A549 (cell line): ENCODE measurements around the gene RBM26. TPM values are rescaled to one million over a fixed set of nuclear protein-coding genes. Genes with fewer than 3 reads are reported as not detected.

Experiments used
- ATAC-seq, 2 experiments: fragments of 200-7000 bp in 1 of 2; fragments of >200 bp in 1 of 2; cut with Nextera tagmentation in 1 of 2; cut with Tn5 transposase in 1 of 2; 3 replicates each; pipeline versions ENCODE4 v1.8.0 to v1.9.1; 2018 to 2020; ENCODE audit warnings: mild to moderate bottlenecking in 1 of 2, moderate library complexity in 1 of 2
- CTCF ChIA-PET: fragments of 300-600 bp; sonication (Branson Sonifier 250); formaldehyde crosslinking; extraction: SDS; loops from one replicate; lab custom pipeline; 2021; ENCODE audit warnings: antibody characterized with exemption, inconsistent platforms; lab: Yijun Ruan, JAX
- POLR2A ChIA-PET: fragments of 350-600 bp; formaldehyde crosslinking; extraction: SDS; loops from one replicate; lab custom pipeline; 2021; ENCODE audit warnings: antibody characterized with exemption, inconsistent platforms; lab: Yijun Ruan, JAX
- DNase-seq, 2 experiments: peaks; one replicate each; pipeline versions ENCODE4 v3.0.0 to v3.0.0-alpha.2; 2011 to 2016; ENCODE audit warnings: low read depth in 1 of 2, low spot score in 1 of 2
- FAIRE-seq: peaks from 2 replicates; lab custom pipeline; 2011; peaks lifted over from hg19 to GRCh38; lab: Jason Lieb, UNC
- H3K27ac ChIP-seq, 2 experiments: fragments of >200 bp; sonication (Bioruptor Twin); formaldehyde crosslinking; 3 replicates each; pipeline ENCODE4 v1.5.1; 2016 to 2017
- H3K4me1 ChIP-seq: fragments of >200 bp; sonication (Bioruptor Twin); formaldehyde crosslinking; 3 replicates; pipeline ENCODE4 v1.6.1; 2016
- H3K4me2 ChIP-seq: fragments of >200 bp; sonication (Bioruptor Twin); formaldehyde crosslinking; 3 replicates; pipeline ENCODE4 v1.6.1; 2016
- H3K4me3 ChIP-seq: fragments of >200 bp; sonication (Bioruptor Twin); formaldehyde crosslinking; 3 replicates; pipeline ENCODE4 v1.5.1; 2016
- H3K9me3 ChIP-seq: fragments of >200 bp; sonication (Bioruptor Twin); formaldehyde crosslinking; 3 replicates; pipeline ENCODE4 v1.6.1; 2016
- ATOH8 ChIP-seq: fragments of 250-450 bp; sonication (Bioruptor Pico); IDR thresholded peaks from 2 replicates; pipeline ENCODE4 v1.5.0; 2020; ENCODE audit warnings: low read depth, mild to moderate bottlenecking, moderate library complexity
- CHD4 ChIP-seq: fragments of 200-600 bp; sonication (generic); IDR thresholded peaks from 2 replicates; pipeline ENCODE4 v1.6.1; 2016; ENCODE audit warnings: antibody characterized with exemption, mild to moderate bottlenecking, borderline replicate concordance
- ELK1 ChIP-seq: fragments of 150-350 bp; IDR thresholded peaks from 2 replicates; pipeline ENCODE4 v1.6.1; 2014; ENCODE audit warnings: low read depth, mild to moderate bottlenecking, low read length
- EP300 ChIP-seq, 2 experiments: fragments of >200 bp; sonication (Bioruptor Twin); formaldehyde crosslinking; IDR thresholded peaks; 2 replicates in 1 of 2; 3 replicates in 1 of 2; pipeline ENCODE4 v1.6.1; 2016 to 2017
- ESRRA ChIP-seq: fragments of 150-350 bp; IDR thresholded peaks from 2 replicates; pipeline ENCODE4 v1.6.1; 2014; ENCODE audit warnings: mild to moderate bottlenecking, low read length, borderline replicate concordance
- FOXS1 ChIP-seq: fragments of 250-450 bp; sonication (Bioruptor Pico); IDR thresholded peaks from 2 replicates; pipeline ENCODE4 v1.5.0; 2020; ENCODE audit warnings: mild to moderate bottlenecking, moderate library complexity
- HDAC2 ChIP-seq: fragments of 200-600 bp; sonication (generic); IDR thresholded peaks from 2 replicates; pipeline ENCODE4 v1.6.1; 2016
- HEYL ChIP-seq: fragments of 250-450 bp; sonication (Bioruptor Pico); IDR thresholded peaks from 2 replicates; pipeline ENCODE4 v1.8.0; 2021; ENCODE audit warnings: mild to moderate bottlenecking, moderate library complexity
- HOXA7 ChIP-seq: fragments of 250-450 bp; sonication (Bioruptor Pico); IDR thresholded peaks from 2 replicates; pipeline ENCODE4 v1.5.0; 2020; ENCODE audit warnings: mild to moderate bottlenecking, moderate library complexity
- HOXB5 ChIP-seq: fragments of 250-450 bp; sonication (Bioruptor Pico); IDR thresholded peaks from 2 replicates; pipeline ENCODE4 v1.5.0; 2020; ENCODE audit warnings: mild to moderate bottlenecking, moderate library complexity
- JUN ChIP-seq, 2 experiments: fragments of >200 bp; sonication (Bioruptor Twin); formaldehyde crosslinking; IDR thresholded peaks; 2 replicates in 1 of 2; 3 replicates in 1 of 2; pipeline ENCODE4 v1.6.1; 2016 to 2017
- MAZ ChIP-seq: fragments of 150-350 bp; IDR thresholded peaks from 2 replicates; pipeline ENCODE4 v1.6.1; 2014; ENCODE audit warnings: antibody characterized with exemption, low read depth, low read length, borderline replicate concordance
- MYC ChIP-seq: IDR thresholded peaks from 2 replicates; pipeline ENCODE4 v1.6.1; 2012; ENCODE audit warnings: mild to moderate bottlenecking, inconsistent platforms, low read length, improper control_type of control experiment, borderline replicate concordance
- NPAS2 ChIP-seq: fragments of 250-450 bp; sonication (Bioruptor Pico); IDR thresholded peaks from 2 replicates; pipeline ENCODE4 v1.8.0; 2022; ENCODE audit warnings: mild to moderate bottlenecking, moderate library complexity, borderline replicate concordance
- PBX3 ChIP-seq: IDR thresholded peaks from 2 replicates; pipeline ENCODE4 v1.6.1; 2012
- POLR2A ChIP-seq: IDR thresholded peaks from 2 replicates; pipeline ENCODE4 v1.6.1; 2012; ENCODE audit warnings: mild to moderate bottlenecking, low read length
- POLR2AphosphoS2 ChIP-seq: conservative IDR thresholded peaks from 2 replicates; pipeline ENCODE4 v1.6.1; 2012; ENCODE audit warnings: low read length, improper control_type of control experiment, inconsistent platforms
- RAD21 ChIP-seq, 2 experiments: fragments of >200 bp in 1 of 2; sonication (Bioruptor Twin) in 1 of 2; formaldehyde crosslinking in 1 of 2; IDR thresholded peaks in 1 of 2; conservative IDR thresholded peaks in 1 of 2; 2 replicates in 1 of 2; 3 replicates in 1 of 2; pipeline ENCODE4 v1.6.1; 2012 to 2018; ENCODE audit warnings: inconsistent platforms in 1 of 2
- RARB ChIP-seq: fragments of 250-450 bp; sonication (Bioruptor Pico); IDR thresholded peaks from 2 replicates; pipeline ENCODE4 v1.8.0; 2021; ENCODE audit warnings: mild to moderate bottlenecking, moderate library complexity
- RFX5 ChIP-seq: fragments of 450-650 bp; IDR thresholded peaks from 2 replicates; pipeline ENCODE4 v1.7.1; 2014; ENCODE audit warnings: antibody characterized with exemption, mild to moderate bottlenecking, moderate library complexity
- RNF2 ChIP-seq: fragments of 200-600 bp; sonication (generic); IDR thresholded peaks from 2 replicates; pipeline ENCODE4 v1.6.1; 2016; ENCODE audit warnings: low read depth, mild to moderate bottlenecking, antibody characterized with exemption, moderate library complexity, borderline replicate concordance
- SMC3 ChIP-seq: fragments of >200 bp; sonication (Bioruptor Twin); formaldehyde crosslinking; IDR thresholded peaks from 3 replicates; pipeline ENCODE4 v1.6.1; 2018; ENCODE audit warnings: inconsistent platforms
- ZSCAN20 ChIP-seq: fragments of 250-450 bp; sonication (Bioruptor Pico); IDR thresholded peaks from 2 replicates; pipeline ENCODE4 v1.8.0; 2022; ENCODE audit warnings: mild to moderate bottlenecking, moderate library complexity
- WGBS: methylation state at CpG from one replicate; pipeline ENCODE4 v1.1.6; 2017; ENCODE audit errors: missing lambda C conversion rate; 5-methylcytosine and 5-hydroxymethylcytosine counted together
- polyA plus RNA-seq, 4 experiments: library from polyadenylated mRNA; depleted of rRNA in 3 of 4; stranded (reverse); fragments of >200 nt; fragmentation: RNase III in 1 of 4; extraction: RNeasy Plus Mini Kit Qiagen cat#74134 plus additional on column Dnase treatment in 1 of 4; gene quantifications; 2 replicates in 3 of 4; 3 replicates in 1 of 4; pipeline ENCODE4 v1.2.3, GENCODE V29; 2011 to 2017

Gene RBM26
- polyA plus RNA-seq, 2 of the 4 experiments (the other 2 are of a cell fraction) = 29.5 to 29.7 TPM

- CTCF ChIA-PET = no interaction called here
- POLR2A ChIA-PET = no interaction called here
- no peak for FAIRE-seq
These were observed 115.3 kb downstream of the RBM26 start for GRCh38 chr13:79290595-79291244.

GRCh38 chr13:79289571-79289970 lies 116.5 kb downstream of the RBM26 start:
- no peak for DNase-seq
- H3K9me3 ChIP-seq = no peaks in the 10 kb centered on the region
- H3K27ac ChIP-seq = no peak overlapping the region
- POLR2A ChIA-PET = no interaction called here
- no peak overlapping the region for H3K4me2 ChIP-seq
- H3K4me1 ChIP-seq = no peaks in the 10 kb centered on the region
- CTCF ChIA-PET = interaction anchor here (0.6 kb wide), 1 partner anchor 31 kb away, joined by 3 read pairs; no protein-coding TSS in a partner anchor
- TF ChIP-seq FOXS1 (CRISPR knock-in tag) = no peak
- no peak for TF ChIP-seq NPAS2 (CRISPR knock-in tag)
- no peak for TF ChIP-seq MAZ
- no peak for TF ChIP-seq ELK1
- no peak for TF ChIP-seq POLR2AphosphoS2
- TF ChIP-seq ATOH8 (CRISPR knock-in tag) = no peak
- TF ChIP-seq PBX3 = no peak
- no peak for TF ChIP-seq JUN (IDR thresholded peaks at IDR 0.05)
- no peak for TF ChIP-seq RARB (CRISPR knock-in tag)
- TF ChIP-seq RFX5 = no peak
- TF ChIP-seq HOXB5 (CRISPR knock-in tag) = no peak
- no peak for TF ChIP-seq MYC
- TF ChIP-seq ESRRA = no peak
- no peak for TF ChIP-seq POLR2A
- no peak for ATAC-seq
- FAIRE-seq = no peak
- no peak overlapping the region for H3K4me3 ChIP-seq

More at GRCh38 chr13:79290595-79291244, 115.3 kb downstream of the RBM26 start:
- Histone ChIP-seq H3K4me1 (no peaks in the 10 kb centered on the region), H3K4me2 (no peak overlapping the region), H3K27ac (no peak overlapping the region), H3K9me3 (no peaks in the 10 kb centered on the region), H3K4me3 (no peak overlapping the region)
- ATAC-seq = no peak
- TF ChIP-seq HDAC2 (no peak), HOXA7 (CRISPR knock-in tag) (no peak), SMC3 (no peak), CHD4 (no peak)
- no peak for DNase-seq
- 64% methylated on average over 9 of the region's 9 CpGs for WGBS

GRCh38 chr13:79287939-79288795 lies 117.9 kb downstream of the RBM26 start:
- CTCF ChIA-PET = no interaction called here
- POLR2A ChIA-PET = no interaction called here
- no peak overlapping the region for H3K27ac ChIP-seq
- FAIRE-seq = no peak
- no peak overlapping the region for H3K4me2 ChIP-seq
- 69% methylated on average over 9 of the region's 9 CpGs for WGBS
- ATAC-seq = no peak
- H3K4me3 ChIP-seq = no peak overlapping the region
- H3K4me1 ChIP-seq = peaks cover under 1% of the 10 kb centered on the region; the same call in 1 of the 3 replicates
- TF ChIP-seq EP300 (IDR thresholded peaks at IDR 0.05) (no peak), CHD4 (no peak), RAD21 (conservative IDR thresholded peaks at IDR 0.05 in 1 of 2, IDR thresholded peaks at IDR 0.05 in 1 of 2) (no peak), RNF2 (no peak), HEYL (no peak), ZSCAN20 (no peak)
- TF ChIP-seq, all 56 proteins: peak for 0
- DNase-seq = no peak
- no peaks in the 10 kb centered on the region for H3K9me3 ChIP-seq
